HL-60 (cell line): ENCODE data around the gene ATP13A1.

Experiments used
- CTCF ChIP-seq: IDR thresholded peaks from one replicate; pipeline ENCODE4 v1.5.1; 2011; ENCODE audit warnings: low read length, control low read depth, inconsistent platforms; ENCODE audit not compliant: insufficient read depth
- POLR2AphosphoS5 ChIP-seq: IDR thresholded peaks from 2 replicates; pipeline ENCODE4 v1.6.1; 2012; ENCODE audit warnings: low read depth
- TF ChIP-seq, protein P1 (sequence below): IDR thresholded peaks from 2 replicates; pipeline ENCODE4 v1.6.1; 2012; ENCODE audit warnings: low read depth; ENCODE audit not compliant: insufficient replicate concordance

GRCh38 chr19:19644054-19644388, 19.5 kb downstream of the ATP13A1 start:
- TF ChIP-seq, protein P1, sequence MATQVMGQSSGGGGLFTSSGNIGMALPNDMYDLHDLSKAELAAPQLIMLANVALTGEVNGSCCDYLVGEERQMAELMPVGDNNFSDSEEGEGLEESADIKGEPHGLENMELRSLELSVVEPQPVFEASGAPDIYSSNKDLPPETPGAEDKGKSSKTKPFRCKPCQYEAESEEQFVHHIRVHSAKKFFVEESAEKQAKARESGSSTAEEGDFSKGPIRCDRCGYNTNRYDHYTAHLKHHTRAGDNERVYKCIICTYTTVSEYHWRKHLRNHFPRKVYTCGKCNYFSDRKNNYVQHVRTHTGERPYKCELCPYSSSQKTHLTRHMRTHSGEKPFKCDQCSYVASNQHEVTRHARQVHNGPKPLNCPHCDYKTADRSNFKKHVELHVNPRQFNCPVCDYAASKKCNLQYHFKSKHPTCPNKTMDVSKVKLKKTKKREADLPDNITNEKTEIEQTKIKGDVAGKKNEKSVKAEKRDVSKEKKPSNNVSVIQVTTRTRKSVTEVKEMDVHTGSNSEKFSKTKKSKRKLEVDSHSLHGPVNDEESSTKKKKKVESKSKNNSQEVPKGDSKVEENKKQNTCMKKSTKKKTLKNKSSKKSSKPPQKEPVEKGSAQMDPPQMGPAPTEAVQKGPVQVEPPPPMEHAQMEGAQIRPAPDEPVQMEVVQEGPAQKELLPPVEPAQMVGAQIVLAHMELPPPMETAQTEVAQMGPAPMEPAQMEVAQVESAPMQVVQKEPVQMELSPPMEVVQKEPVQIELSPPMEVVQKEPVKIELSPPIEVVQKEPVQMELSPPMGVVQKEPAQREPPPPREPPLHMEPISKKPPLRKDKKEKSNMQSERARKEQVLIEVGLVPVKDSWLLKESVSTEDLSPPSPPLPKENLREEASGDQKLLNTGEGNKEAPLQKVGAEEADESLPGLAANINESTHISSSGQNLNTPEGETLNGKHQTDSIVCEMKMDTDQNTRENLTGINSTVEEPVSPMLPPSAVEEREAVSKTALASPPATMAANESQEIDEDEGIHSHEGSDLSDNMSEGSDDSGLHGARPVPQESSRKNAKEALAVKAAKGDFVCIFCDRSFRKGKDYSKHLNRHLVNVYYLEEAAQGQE = no peak
- no peak for TF ChIP-seq CTCF
- TF ChIP-seq POLR2AphosphoS5 = no peak
